HEK293 (cell line): ENCODE results near the gene KPNA6.

Source experiments
- ELK4 ChIP-seq: IDR thresholded peaks from 2 replicates; pipeline ENCODE4 v1.6.1; 2011; ENCODE audit warnings: mild to moderate bottlenecking, low read depth, low read length, borderline replicate concordance
- GFI1B ChIP-seq: fragments of 450-650 bp; formaldehyde crosslinking; IDR thresholded peaks from 2 replicates; pipeline ENCODE4 v1.5.1; 2016; ENCODE audit warnings: missing biosample characterization, missing genetic modification characterization
- HIC1 ChIP-seq: fragments of 450-650 bp; formaldehyde crosslinking; IDR thresholded peaks from 2 replicates; pipeline ENCODE4 v1.5.1; 2016; ENCODE audit warnings: missing biosample characterization, missing genetic modification characterization
- KLF16 ChIP-seq: fragments of 450-650 bp; formaldehyde crosslinking; IDR thresholded peaks from 2 replicates; pipeline ENCODE4 v1.5.1; 2017; ENCODE audit warnings: missing biosample characterization, missing genetic modification characterization
- KLF7 ChIP-seq: fragments of 450-650 bp; formaldehyde crosslinking; IDR thresholded peaks from 2 replicates; pipeline ENCODE4 v1.5.1; 2016; ENCODE audit warnings: missing biosample characterization, missing genetic modification characterization, borderline replicate concordance
- KLF8 ChIP-seq: fragments of 450-650 bp; formaldehyde crosslinking; IDR thresholded peaks from 2 replicates; pipeline ENCODE4 v1.5.1; 2016; ENCODE audit warnings: missing biosample characterization, missing genetic modification characterization
- MZF1 ChIP-seq: fragments of 450-650 bp; formaldehyde crosslinking; IDR thresholded peaks from 2 replicates; pipeline ENCODE4 v1.5.1; 2017; ENCODE audit warnings: missing biosample characterization, missing genetic modification characterization, borderline replicate concordance
- PRDM1 ChIP-seq: fragments of 450-650 bp; formaldehyde crosslinking; IDR thresholded peaks from 2 replicates; pipeline ENCODE4; 2016; ENCODE audit warnings: missing biosample characterization, missing genetic modification characterization
- PRDM6 ChIP-seq: fragments of 450-650 bp; formaldehyde crosslinking; IDR thresholded peaks from 2 replicates; pipeline ENCODE4 v1.5.1; 2017; ENCODE audit warnings: missing biosample characterization, missing genetic modification characterization
- REPIN1 ChIP-seq: fragments of 450-650 bp; formaldehyde crosslinking; IDR thresholded peaks from 2 replicates; pipeline ENCODE4 v1.5.1; 2017; ENCODE audit warnings: missing biosample characterization, missing genetic modification characterization, low read depth
- SCRT1 ChIP-seq: fragments of 450-650 bp; formaldehyde crosslinking; IDR thresholded peaks from 2 replicates; pipeline ENCODE4 v1.5.1; 2016; ENCODE audit warnings: missing biosample characterization, missing genetic modification characterization, borderline replicate concordance
- ZBTB8A ChIP-seq: fragments of 450-650 bp; formaldehyde crosslinking; IDR thresholded peaks from 2 replicates; pipeline ENCODE4 v1.5.1; 2016; ENCODE audit warnings: missing biosample characterization, missing genetic modification characterization
- ZEB2 ChIP-seq: fragments of 450-650 bp; formaldehyde crosslinking; IDR thresholded peaks from 2 replicates; pipeline ENCODE4 v1.5.1; 2016; ENCODE audit warnings: missing biosample characterization, missing genetic modification characterization
- ZNF140 ChIP-seq: fragments of 450-650 bp; formaldehyde crosslinking; IDR thresholded peaks from 2 replicates; pipeline ENCODE4 v1.5.1; 2016; ENCODE audit warnings: missing biosample characterization, missing genetic modification characterization
- ZNF175 ChIP-seq: fragments of 450-650 bp; formaldehyde crosslinking; IDR thresholded peaks from 2 replicates; pipeline ENCODE4 v1.5.1; 2016; ENCODE audit warnings: missing biosample characterization, missing genetic modification characterization
- ZNF18 ChIP-seq: fragments of 450-650 bp; formaldehyde crosslinking; IDR thresholded peaks from 2 replicates; pipeline ENCODE4 v1.5.1; 2016; ENCODE audit warnings: missing biosample characterization, missing genetic modification characterization
- ZNF184 ChIP-seq: fragments of 450-650 bp; IDR thresholded peaks from 2 replicates; pipeline ENCODE4 v1.5.1; 2018; ENCODE audit warnings: missing biosample characterization, mild to moderate bottlenecking, missing genetic modification characterization
- ZNF26 ChIP-seq: fragments of 450-650 bp; formaldehyde crosslinking; IDR thresholded peaks from 2 replicates; pipeline ENCODE4 v1.5.1; 2016; ENCODE audit warnings: missing biosample characterization, missing genetic modification characterization
- ZNF311 ChIP-seq: fragments of 450-650 bp; formaldehyde crosslinking; IDR thresholded peaks from 2 replicates; pipeline ENCODE4 v1.5.1; 2017; ENCODE audit warnings: missing biosample characterization, missing genetic modification characterization, borderline replicate concordance
- ZNF362 ChIP-seq: fragments of 450-650 bp; formaldehyde crosslinking; IDR thresholded peaks from 2 replicates; pipeline ENCODE4 v1.5.1; 2016; ENCODE audit warnings: missing biosample characterization, missing genetic modification characterization
- ZNF366 ChIP-seq: fragments of 450-650 bp; formaldehyde crosslinking; conservative IDR thresholded peaks from 2 replicates; pipeline ENCODE4 v1.5.1; 2016; ENCODE audit warnings: missing biosample characterization, missing genetic modification characterization
- ZNF394 ChIP-seq: fragments of 450-650 bp; formaldehyde crosslinking; IDR thresholded peaks from 2 replicates; pipeline ENCODE4 v1.5.1; 2016; ENCODE audit warnings: missing biosample characterization, missing genetic modification characterization, mild to moderate bottlenecking, moderate library complexity, borderline replicate concordance
- ZNF610 ChIP-seq: fragments of 450-650 bp; formaldehyde crosslinking; IDR thresholded peaks from 2 replicates; pipeline ENCODE4 v1.5.1; 2016; ENCODE audit warnings: missing biosample characterization, missing genetic modification characterization, borderline replicate concordance
- ZNF624 ChIP-seq: fragments of 450-650 bp; formaldehyde crosslinking; IDR thresholded peaks from 2 replicates; pipeline ENCODE4 v1.5.1; 2017; ENCODE audit warnings: missing biosample characterization, missing genetic modification characterization
- ZNF654 ChIP-seq: fragments of 450-650 bp; formaldehyde crosslinking; IDR thresholded peaks from 2 replicates; pipeline ENCODE4 v1.5.1; 2016; ENCODE audit warnings: low read depth, missing biosample characterization, missing genetic modification characterization
- ZNF707 ChIP-seq: fragments of 450-650 bp; formaldehyde crosslinking; IDR thresholded peaks from 2 replicates; pipeline ENCODE4 v1.5.1; 2016; ENCODE audit warnings: missing biosample characterization, missing genetic modification characterization
- ZNF776 ChIP-seq: fragments of 450-650 bp; formaldehyde crosslinking; IDR thresholded peaks from 2 replicates; pipeline ENCODE4 v1.5.0; 2017; ENCODE audit warnings: missing biosample characterization, missing genetic modification characterization, borderline replicate concordance
- ZNF777 ChIP-seq: fragments of 450-650 bp; formaldehyde crosslinking; IDR thresholded peaks from 2 replicates; pipeline ENCODE4 v1.5.1; 2017; ENCODE audit warnings: missing biosample characterization, missing genetic modification characterization, borderline replicate concordance
- ZSCAN16 ChIP-seq: fragments of 450-650 bp; formaldehyde crosslinking; IDR thresholded peaks from 2 replicates; pipeline ENCODE4 v1.5.1; 2016; ENCODE audit warnings: missing biosample characterization, missing genetic modification characterization
- ZXDB ChIP-seq: fragments of 450-650 bp; formaldehyde crosslinking; IDR thresholded peaks from 2 replicates; pipeline ENCODE4 v1.5.1; 2016; ENCODE audit warnings: missing biosample characterization, missing genetic modification characterization

Gene KPNA6

GRCh38 chr1:32107742-32108661, at the start of gene KPNA6 (continued):
- TF ChIP-seq ZNF777 (tag by site-specific recombination): no peak
- no peak for TF ChIP-seq ZNF184 (tag by site-specific recombination)
- no peak for TF ChIP-seq ZNF654
- TF ChIP-seq ZNF394: 0 out of 2 replicates have a peak, but pooled peaks have one; percentile 41
- TF ChIP-seq ZNF26 (tag by site-specific recombination): no peak
- no peak for TF ChIP-seq ZNF140 (tag by site-specific recombination)
- TF ChIP-seq PRDM1 (tag by site-specific recombination): peak; percentile 80
- no peak; the same call in 1 of the 2 replicates for TF ChIP-seq HIC1 (tag by site-specific recombination)
- no peak for TF ChIP-seq ZNF707 (tag by site-specific recombination)
- peak; percentile 95 for TF ChIP-seq ZNF362 (tag by site-specific recombination)
- TF ChIP-seq PRDM6 (tag by site-specific recombination): no peak
- no peak for TF ChIP-seq KLF7 (tag by site-specific recombination)
- TF ChIP-seq ZNF610 (tag by site-specific recombination): peak; percentile 10; the same call in 1 of the 2 replicates
- no peak for TF ChIP-seq ZNF624 (tag by site-specific recombination)
- peak; percentile 74; the same call in 1 of the 2 replicates for TF ChIP-seq ZEB2 (tag by site-specific recombination)
- no peak for TF ChIP-seq REPIN1
- TF ChIP-seq ZNF776: no peak
- TF ChIP-seq GFI1B (tag by site-specific recombination): no peak
- no peak for TF ChIP-seq ELK4
- TF ChIP-seq ZSCAN16 (tag by site-specific recombination): no peak
- 0 out of 2 replicates have a peak, but pooled peaks have one; percentile 17 for TF ChIP-seq KLF16
- no peak for TF ChIP-seq ZNF18 (tag by site-specific recombination)
- peak; percentile 47; the same call in 1 of the 2 replicates for TF ChIP-seq KLF8 (tag by site-specific recombination)
- no peak for TF ChIP-seq ZNF311
- TF ChIP-seq MZF1: peak; percentile 79; the same call in 1 of the 2 replicates
- TF ChIP-seq ZBTB8A: peak; percentile 54
- no peak for TF ChIP-seq SCRT1 (tag by site-specific recombination)
- no peak for TF ChIP-seq ZNF175 (tag by site-specific recombination)
- TF ChIP-seq ZNF366 (tag by site-specific recombination): peak; percentile 49; the same call in 1 of the 2 replicates
- peak; percentile 76 for TF ChIP-seq ZXDB (tag by site-specific recombination)
